PFSK-1 (cell line): Measurements from ENCODE around the gene PXN.

ENCODE experiments used
- FOXP2 ChIP-seq: optimal IDR thresholded peaks from 2 replicates; pipeline ENCODE3; 2011; ENCODE audit warnings: borderline replicate concordance, control low read depth, inconsistent platforms; ENCODE audit not compliant: insufficient read depth; ENCODE audit errors: extremely low read length, extremely low read depth
- POLR2AphosphoS5 ChIP-seq: IDR thresholded peaks from 2 replicates; pipeline ENCODE4 v1.6.1; 2012; ENCODE audit warnings: low read depth, mild to moderate bottlenecking, control low read depth, low read length, moderate library complexity
- SIN3A ChIP-seq: IDR thresholded peaks from 2 replicates; pipeline ENCODE4 v1.6.1; 2012; ENCODE audit warnings: mild to moderate bottlenecking, low read length, moderate library complexity, borderline replicate concordance; ENCODE audit not compliant: insufficient read depth
- TAF1 ChIP-seq: IDR thresholded peaks from 2 replicates; pipeline ENCODE4 v1.6.1; 2012; ENCODE audit warnings: low read length, control low read depth, borderline replicate concordance; ENCODE audit not compliant: insufficient read depth
- TF ChIP-seq, protein P1 (sequence below), 2 experiments: IDR thresholded peaks; 2 replicates each; pipeline versions ENCODE4 v1.6.1 to v1.8.0; 2011 to 2012; ENCODE audit warnings: low read depth in 2 of 2, low read length in 2 of 2, control low read depth in 1 of 2, inconsistent platforms in 1 of 2, mild to moderate bottlenecking in 1 of 2, moderate library complexity in 1 of 2; ENCODE audit not compliant: insufficient read depth in 1 of 2

DNA sequence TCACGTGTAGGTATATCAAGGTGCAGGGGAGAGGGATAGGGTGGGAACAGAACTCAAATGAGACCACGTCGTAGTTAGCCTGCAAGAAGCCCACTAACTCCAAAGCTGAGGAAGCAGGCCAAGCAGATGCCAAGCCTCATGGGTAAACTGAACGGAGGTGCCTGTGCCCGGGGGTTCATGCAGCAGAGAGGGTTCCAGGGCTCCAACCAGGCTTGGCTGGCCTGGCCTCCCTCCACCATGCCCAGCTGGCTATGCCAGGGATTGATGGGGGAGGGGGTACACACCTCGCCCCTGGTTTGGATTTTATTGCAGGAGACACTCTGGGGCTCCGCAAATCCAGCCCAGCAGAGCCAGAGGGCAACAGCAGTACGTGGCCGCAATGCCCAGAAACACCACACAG lies 27.3 kb downstream of the PXN start:
- no peak for TF ChIP-seq TAF1
- TF ChIP-seq, protein P1, sequence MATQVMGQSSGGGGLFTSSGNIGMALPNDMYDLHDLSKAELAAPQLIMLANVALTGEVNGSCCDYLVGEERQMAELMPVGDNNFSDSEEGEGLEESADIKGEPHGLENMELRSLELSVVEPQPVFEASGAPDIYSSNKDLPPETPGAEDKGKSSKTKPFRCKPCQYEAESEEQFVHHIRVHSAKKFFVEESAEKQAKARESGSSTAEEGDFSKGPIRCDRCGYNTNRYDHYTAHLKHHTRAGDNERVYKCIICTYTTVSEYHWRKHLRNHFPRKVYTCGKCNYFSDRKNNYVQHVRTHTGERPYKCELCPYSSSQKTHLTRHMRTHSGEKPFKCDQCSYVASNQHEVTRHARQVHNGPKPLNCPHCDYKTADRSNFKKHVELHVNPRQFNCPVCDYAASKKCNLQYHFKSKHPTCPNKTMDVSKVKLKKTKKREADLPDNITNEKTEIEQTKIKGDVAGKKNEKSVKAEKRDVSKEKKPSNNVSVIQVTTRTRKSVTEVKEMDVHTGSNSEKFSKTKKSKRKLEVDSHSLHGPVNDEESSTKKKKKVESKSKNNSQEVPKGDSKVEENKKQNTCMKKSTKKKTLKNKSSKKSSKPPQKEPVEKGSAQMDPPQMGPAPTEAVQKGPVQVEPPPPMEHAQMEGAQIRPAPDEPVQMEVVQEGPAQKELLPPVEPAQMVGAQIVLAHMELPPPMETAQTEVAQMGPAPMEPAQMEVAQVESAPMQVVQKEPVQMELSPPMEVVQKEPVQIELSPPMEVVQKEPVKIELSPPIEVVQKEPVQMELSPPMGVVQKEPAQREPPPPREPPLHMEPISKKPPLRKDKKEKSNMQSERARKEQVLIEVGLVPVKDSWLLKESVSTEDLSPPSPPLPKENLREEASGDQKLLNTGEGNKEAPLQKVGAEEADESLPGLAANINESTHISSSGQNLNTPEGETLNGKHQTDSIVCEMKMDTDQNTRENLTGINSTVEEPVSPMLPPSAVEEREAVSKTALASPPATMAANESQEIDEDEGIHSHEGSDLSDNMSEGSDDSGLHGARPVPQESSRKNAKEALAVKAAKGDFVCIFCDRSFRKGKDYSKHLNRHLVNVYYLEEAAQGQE (IDR thresholded peaks at IDR 0.05; ENCODE audit: insufficient read depth in 1 of 2, low read depth in 2 of 2, low read length in 2 of 2) = no peak
- no peak for TF ChIP-seq POLR2AphosphoS5
- no peak for TF ChIP-seq FOXP2
- TF ChIP-seq SIN3A = no peak
